Stomach (tissue), 9 donors: Measurements from ENCODE around the gene LRRD1. TPM values are rescaled to one million over a fixed set of nuclear protein-coding genes. Genes with fewer than 3 reads are reported as not detected.
"Not testable (repeated sequence)": the region's sequence is repeated elsewhere in the genome, so short reads cannot be mapped to it uniquely, and the experiment has no call there.

ENCODE experiments used
- DNase-seq, 2 donors: peaks; one replicate each; pipeline versions ENCODE4 v3.0.0 to v3.0.0-alpha.2; 2013 to 2019
- H3K27ac ChIP-seq, 5 donors: fragments of 200-600 bp in 4 of 5; sonication (generic) in 4 of 5; one replicate each; pipeline ENCODE4 v1.5.1; 2013 to 2019; ENCODE audit warnings: mild to moderate bottlenecking in 1 of 5, moderate library complexity in 1 of 5
- H3K27me3 ChIP-seq, 3 donors: fragments of 200-600 bp; sonication (generic); one replicate each; pipeline ENCODE4 v1.5.1; 2017 to 2019; ENCODE audit warnings: mixed run types in 1 of 3
- H3K36me3 ChIP-seq, 4 donors: fragments of 200-600 bp; sonication (generic); 1 replicate in 3 of 4; 2 replicates in 1 of 4; pipeline ENCODE4 v1.5.1; 2016 to 2019
- H3K4me1 ChIP-seq, 4 donors: fragments of 200-600 bp; sonication (generic); one replicate each; pipeline ENCODE4 v1.5.1; 2016 to 2019
- H3K4me3 ChIP-seq, 4 donors: fragments of 200-600 bp; sonication (generic) in 3 of 4; one replicate each; pipeline ENCODE4 v1.5.1; 2016 to 2019; ENCODE audit warnings: mild to moderate bottlenecking in 1 of 4
- H3K9me3 ChIP-seq, 4 donors: fragments of 200-600 bp; sonication (generic); one replicate each; pipeline ENCODE4 v1.5.1; 2016 to 2019
- CTCF ChIP-seq, 7 experiments: fragments of 450-650 bp in 4 of 7; fragments of 200-600 bp in 3 of 7; sonication (generic) in 3 of 7; IDR thresholded peaks; one replicate each; pipeline ENCODE4 v1.5.1; 2016 to 2019; ENCODE audit warnings: antibody characterized with exemption in 7 of 7, control low read depth in 2 of 7, mild to moderate bottlenecking in 1 of 7
- EP300 ChIP-seq: sonication (generic); formaldehyde crosslinking; IDR thresholded peaks from one replicate; pipeline ENCODE4 v1.6.1; 2017; ENCODE audit warnings: antibody characterized with exemption
- POLR2A ChIP-seq, 4 donors: fragments of 450-650 bp; IDR thresholded peaks; one replicate each; pipeline ENCODE4 v1.6.1; 2016; ENCODE audit warnings: antibody characterized with exemption in 4 of 4, control low read depth in 2 of 4, mild to moderate bottlenecking in 1 of 4, moderate library complexity in 1 of 4
- POLR2AphosphoS5 ChIP-seq, 3 donors: sonication (generic); formaldehyde crosslinking; IDR thresholded peaks; one replicate each; pipeline ENCODE4 v1.6.1; 2016; ENCODE audit warnings: antibody characterized with exemption in 3 of 3
- WGBS, 5 donors: extraction: QIAGEN DNeasy Blood & Tissue Kit in 3 of 5; methylation state at CpG; one replicate each; pipeline versions ENCODE4 v1.1.5 to v1.1.7; 2013 to 2018; 5-methylcytosine and 5-hydroxymethylcytosine counted together
- intact Hi-C: fragments of 100-400 bp; cut with DNase I; formaldehyde crosslinking; loops from one replicate; pipeline ENCODE4 v1.15.1; 2023; ENCODE audit warnings: low total_unique reads
- polyA plus RNA-seq, 3 donors: library from polyadenylated mRNA; stranded (reverse); fragments of 200-250 nt; gene quantifications; one replicate each; pipeline ENCODE4 v1.2.3, GENCODE V29; 2013
- total RNA-seq, 5 donors: library from RNA; depleted of rRNA; stranded (reverse); fragments of >200 nt; gene quantifications; one replicate each; pipeline versions ENCODE4 v1.1.0 to v1.2.3, GENCODE V29; 2014 to 2016
- donor health status: healthy with polysubstance abuse.
- donor health status: Bipolar disorder and iron deficiency.
- donor health status: healthy.

LRRD1 gene
- total and polyA plus RNA-seq, 8 donors, result 1.8 TPM; not detected in 7

- intact Hi-C loops, result no loop called here
- Histone ChIP-seq H3K4me3 (no peak overlapping the region), H3K36me3 (no peaks in the 10 kb centered on the region), H3K4me1 (no peaks in the 10 kb centered on the region), H3K27me3 (no peaks in the 10 kb centered on the region), H3K9me3 (no peaks in the 10 kb centered on the region), H3K27ac (no peak overlapping the region)
- TF ChIP-seq POLR2AphosphoS5 (IDR thresholded peaks at IDR 0.05) (no peak), POLR2A (IDR thresholded peaks at IDR 0.05) (no peak), CTCF (IDR thresholded peaks at IDR 0.05) (no peak), EP300 (no peak)
- 79 to 93% (median 88%) methylated on average over 3 of the region's 3 CpGs for WGBS, 5 donors
- no peak for DNase-seq
Observed at GRCh38 chr7:92158660-92159575, 20.0 kb downstream of the LRRD1 start.

DNA sequence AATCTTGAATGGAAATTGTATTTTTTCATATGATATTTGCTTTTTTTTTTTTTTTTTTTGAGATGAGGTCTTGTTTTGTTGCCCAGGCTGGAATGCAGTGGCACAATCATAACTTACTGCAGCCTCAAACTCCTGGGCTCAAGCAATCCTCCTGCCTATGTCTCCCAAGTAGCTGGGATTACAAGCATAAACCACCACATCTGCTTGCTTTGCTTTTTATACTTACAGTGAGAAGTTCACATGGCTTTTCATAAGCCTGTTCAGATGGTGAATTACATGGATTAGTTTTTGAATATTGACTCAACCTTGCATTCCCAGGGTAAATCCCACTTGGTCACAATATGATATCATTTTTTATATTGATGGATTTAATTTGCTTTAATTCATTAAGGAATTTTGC is 22.0 kb downstream of the LRRD1 start:
- Histone ChIP-seq H3K9me3 (no peaks in the 10 kb centered on the region), H3K36me3 (no peaks in the 10 kb centered on the region), H3K4me3 (no peak overlapping the region), H3K4me1 (no peaks in the 10 kb centered on the region), H3K27ac (no peak overlapping the region), H3K27me3 (no peaks in the 10 kb centered on the region)
- intact Hi-C loops, result no loop called here
- no peak for DNase-seq
- TF ChIP-seq POLR2A (IDR thresholded peaks at IDR 0.05), result no peak
- TF ChIP-seq POLR2AphosphoS5 (IDR thresholded peaks at IDR 0.05), result no peak

GRCh38 chr7:92155108-92155739 is 23.7 kb downstream of the LRRD1 start:
- Histone ChIP-seq H3K36me3 (no peaks in the 10 kb centered on the region), H3K27me3 (no peaks in the 10 kb centered on the region), H3K4me3 (no peak overlapping the region), H3K27ac (no peak overlapping the region), H3K4me1 (no peaks in the 10 kb centered on the region), H3K9me3 (no peaks in the 10 kb centered on the region)
- WGBS, 5 donors, result 87 to 98% (median 93%) methylated on average over 1 of the region's 1 CpG
- TF ChIP-seq EP300, result no peak
- TF ChIP-seq POLR2A (IDR thresholded peaks at IDR 0.05), result no peak
- TF ChIP-seq POLR2AphosphoS5 (IDR thresholded peaks at IDR 0.05), result no peak
- TF ChIP-seq CTCF (IDR thresholded peaks at IDR 0.05), result no peak
- intact Hi-C loops, result no loop called here
- no peak for DNase-seq

GRCh38 chr7:92150450-92151017 is 28.4 kb downstream of the LRRD1 start:
- no peaks in the 10 kb centered on the region for H3K36me3 ChIP-seq

GRCh38 chr7:92149736-92150239 is 29.2 kb downstream of the LRRD1 start:
- no peak for DNase-seq
- H3K27ac ChIP-seq, result no peak overlapping the region
- H3K36me3 ChIP-seq, result no peaks in the 10 kb centered on the region
- intact Hi-C loops, result no loop called here
- no peaks in the 10 kb centered on the region for H3K4me1 ChIP-seq
- H3K27me3 ChIP-seq, result no peaks in the 10 kb centered on the region
- no peak overlapping the region for H3K4me3 ChIP-seq
- 91 to 93% (median 92%) methylated on average over 5 of the region's 5 CpGs for WGBS, 5 donors
- H3K9me3 ChIP-seq, result no peaks in the 10 kb centered on the region
- TF ChIP-seq EP300 (no peak), POLR2A (IDR thresholded peaks at IDR 0.05) (no peak), CTCF (IDR thresholded peaks at IDR 0.05) (no peak), POLR2AphosphoS5 (IDR thresholded peaks at IDR 0.05) (no peak)

More at GRCh38 chr7:92150450-92151017, 28.4 kb downstream of the LRRD1 start:
- H3K4me1 ChIP-seq, result no peaks in the 10 kb centered on the region
- no peak for TF ChIP-seq POLR2AphosphoS5 (IDR thresholded peaks at IDR 0.05)
- TF ChIP-seq POLR2A (IDR thresholded peaks at IDR 0.05), result no peak
- no peaks in the 10 kb centered on the region for H3K27me3 ChIP-seq
- DNase-seq, result no peak
- H3K27ac ChIP-seq, result no peak overlapping the region
- no peak overlapping the region for H3K4me3 ChIP-seq
- intact Hi-C loops, result no loop called here
- no peaks in the 10 kb centered on the region for H3K9me3 ChIP-seq
- 64 to 83% (median 80%) methylated on average over 1 of the region's 1 CpG for WGBS, 5 donors

GRCh38 chr7:92143192-92143880 is 35.6 kb downstream of the LRRD1 start:
- H3K4me1 ChIP-seq, H3K36me3 ChIP-seq, H3K4me3 ChIP-seq, H3K27ac ChIP-seq, DNase-seq, H3K27me3 ChIP-seq, H3K9me3 ChIP-seq, intact Hi-C loops: not testable (repeated sequence)
- WGBS, 5 donors, result 90 to 95% (median 94%) methylated on average over 23 to 50 of the region's 50 CpGs

DNA sequence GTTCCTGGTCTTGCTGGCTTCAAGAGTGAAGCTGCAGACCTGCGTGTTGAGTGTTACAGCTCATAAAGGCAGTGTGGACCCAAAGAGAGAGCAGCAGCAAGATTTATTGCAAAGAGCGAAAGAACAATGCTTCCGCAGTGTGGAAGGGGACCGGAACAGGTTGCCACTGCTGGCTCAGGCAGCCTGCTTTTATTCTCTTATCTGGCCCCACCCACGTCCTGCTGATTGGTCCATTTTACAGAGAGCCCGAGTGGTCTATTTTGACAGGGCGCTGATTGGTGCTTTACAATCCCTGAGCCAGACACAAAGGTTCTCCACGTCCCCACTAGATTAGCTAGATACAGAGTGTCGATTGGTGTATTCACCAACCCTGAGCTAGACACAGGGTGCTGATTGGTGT is 36.2 kb downstream of the LRRD1 start:
- H3K36me3 ChIP-seq, H3K27ac ChIP-seq, H3K4me3 ChIP-seq, intact Hi-C loops, DNase-seq, H3K4me1 ChIP-seq, H3K27me3 ChIP-seq, H3K9me3 ChIP-seq: not testable (repeated sequence)
- WGBS, 5 donors, result 86 to 93% (median 88%) methylated on average over 9 of the region's 9 CpGs
